SK-N-SH treated with all-trans-retinoic acid at 6 μM for 48 hours (cell line): Measurements from ENCODE around the gene LAMC1.

Experiments used
- ATAC-seq: fragments of 200-7000 bp; cut with Tn5 transposase; 3 replicates; pipeline ENCODE4 v1.9.1; 2020; ENCODE audit warnings: mild to moderate bottlenecking, moderate library complexity
- BACH2 ChIP-seq: fragments of 250-450 bp; sonication (Bioruptor Pico); IDR thresholded peaks from 2 replicates; pipeline ENCODE4 v1.9.0; 2021; ENCODE audit warnings: mild to moderate bottlenecking, borderline replicate concordance
- CSDC2 ChIP-seq: fragments of 250-450 bp; sonication (Bioruptor Pico); IDR thresholded peaks from 2 replicates; pipeline ENCODE4 v1.5.0; 2020; ENCODE audit warnings: mild to moderate bottlenecking, moderate library complexity
- ESRRG ChIP-seq: fragments of 250-450 bp; sonication (Bioruptor Pico); IDR thresholded peaks from 2 replicates; pipeline ENCODE4 v1.6.1; 2021; ENCODE audit warnings: mild to moderate bottlenecking
- GLIS3 ChIP-seq: fragments of 250-450 bp; sonication (Bioruptor Pico); IDR thresholded peaks from 2 replicates; pipeline ENCODE4 v1.5.0; 2020; ENCODE audit warnings: mild to moderate bottlenecking, moderate library complexity
- ISL1 ChIP-seq: fragments of 250-450 bp; sonication (Bioruptor Pico); IDR thresholded peaks from 2 replicates; pipeline ENCODE4 v2.1.2; 2022; ENCODE audit warnings: mild to moderate bottlenecking, moderate library complexity
- OSR1 ChIP-seq: fragments of 250-450 bp; sonication (Bioruptor Pico); IDR thresholded peaks from 2 replicates; pipeline ENCODE4 v1.8.0; 2022; ENCODE audit warnings: moderate library complexity, mild to moderate bottlenecking, inconsistent platforms
- PATZ1 ChIP-seq: fragments of 250-450 bp; sonication (Bioruptor Pico); IDR thresholded peaks from 2 replicates; pipeline ENCODE4 v1.8.0; 2020; ENCODE audit warnings: mild to moderate bottlenecking, moderate library complexity, borderline replicate concordance
- PPARA ChIP-seq: fragments of 250-450 bp; sonication (Bioruptor Pico); IDR thresholded peaks from 2 replicates; pipeline ENCODE4 v1.5.0; 2020; ENCODE audit warnings: mild to moderate bottlenecking, borderline replicate concordance
- RARB ChIP-seq: fragments of 250-450 bp; sonication (Bioruptor Pico); IDR thresholded peaks from 2 replicates; pipeline ENCODE4 v1.8.0; 2021; ENCODE audit warnings: mild to moderate bottlenecking, moderate library complexity
- SNAI2 ChIP-seq: fragments of 250-450 bp; sonication (Bioruptor Pico); IDR thresholded peaks from 2 replicates; pipeline ENCODE4 v1.5.0; 2020; ENCODE audit warnings: mild to moderate bottlenecking, moderate library complexity
- TCF4 ChIP-seq: fragments of 250-450 bp; sonication (Bioruptor Pico); IDR thresholded peaks from 2 replicates; pipeline ENCODE4 v1.8.0; 2021; ENCODE audit warnings: mild to moderate bottlenecking, moderate library complexity, borderline replicate concordance
- TOX ChIP-seq: fragments of 250-450 bp; sonication (Bioruptor Pico); IDR thresholded peaks from 2 replicates; pipeline ENCODE4 v1.8.0; 2021; ENCODE audit warnings: mild to moderate bottlenecking, moderate library complexity, borderline replicate concordance
- TSHZ2 ChIP-seq: fragments of 250-450 bp; sonication (Bioruptor Pico); IDR thresholded peaks from 2 replicates; pipeline ENCODE4 v1.5.0; 2020; ENCODE audit warnings: mild to moderate bottlenecking, moderate library complexity
- ZC3H10 ChIP-seq: fragments of 250-450 bp; sonication (Bioruptor Pico); IDR thresholded peaks from 2 replicates; pipeline ENCODE4 v1.5.1; 2021; ENCODE audit warnings: mild to moderate bottlenecking, moderate library complexity
- ZFP3 ChIP-seq: fragments of 250-450 bp; sonication (Bioruptor Pico); IDR thresholded peaks from 2 replicates; pipeline ENCODE4 v1.5.0; 2020; ENCODE audit warnings: mild to moderate bottlenecking, moderate library complexity
- ZFP30 ChIP-seq: fragments of 450-650 bp; formaldehyde crosslinking; IDR thresholded peaks from 2 replicates; pipeline ENCODE4 v1.5.0; 2022; ENCODE audit warnings: mild to moderate bottlenecking, moderate library complexity
- ZNF565 ChIP-seq: fragments of 450-650 bp; formaldehyde crosslinking; conservative IDR thresholded peaks from 2 replicates; pipeline ENCODE4 v1.5.0; 2020; ENCODE audit warnings: low read depth, mild to moderate bottlenecking, moderate library complexity
- ZNF70 ChIP-seq: fragments of 450-650 bp; formaldehyde crosslinking; IDR thresholded peaks from 2 replicates; pipeline ENCODE4 v1.5.0; 2020; ENCODE audit warnings: mild to moderate bottlenecking, moderate library complexity
- ZNF8 ChIP-seq: fragments of 450-650 bp; formaldehyde crosslinking; IDR thresholded peaks from 2 replicates; pipeline ENCODE4 v1.5.0; 2020; ENCODE audit warnings: mild to moderate bottlenecking, moderate library complexity
- TF ChIP-seq, protein P1 (sequence below): fragments of 250-450 bp; sonication (Bioruptor Pico); IDR thresholded peaks from 2 replicates; pipeline ENCODE4 v1.5.1; 2021; ENCODE audit warnings: mild to moderate bottlenecking, moderate library complexity
- TF ChIP-seq, protein P2 (sequence below): fragments of 250-450 bp; sonication (Bioruptor Pico); IDR thresholded peaks from 2 replicates; pipeline ENCODE4 v1.8.0; 2021; ENCODE audit warnings: low read depth, mild to moderate bottlenecking, moderate library complexity, borderline replicate concordance

The LAMC1 gene

GRCh38 chr1:183033205-183033604 lies 10.0 kb downstream of the LAMC1 start:
- no peak for ATAC-seq
- TF ChIP-seq ZNF70 (CRISPR knock-in tag) (no peak), BACH2 (CRISPR knock-in tag) (no peak), ZNF565 (CRISPR knock-in tag) (no peak), TOX (CRISPR knock-in tag) (no peak), ISL1 (CRISPR knock-in tag) (no peak), ZNF8 (CRISPR knock-in tag) (no peak), RARB (CRISPR knock-in tag) (no peak), ZFP30 (no peak), SNAI2 (CRISPR knock-in tag) (no peak), PATZ1 (no peak), TSHZ2 (CRISPR knock-in tag) (no peak), TCF4 (CRISPR knock-in tag) (no peak), CSDC2 (CRISPR knock-in tag) (no peak), OSR1 (CRISPR knock-in tag) (no peak), ZFP3 (CRISPR knock-in tag) (no peak), PPARA (CRISPR knock-in tag) (no peak), ZC3H10 (CRISPR knock-in tag) (no peak), ESRRG (CRISPR knock-in tag) (no peak)
- TF ChIP-seq, protein P1, sequence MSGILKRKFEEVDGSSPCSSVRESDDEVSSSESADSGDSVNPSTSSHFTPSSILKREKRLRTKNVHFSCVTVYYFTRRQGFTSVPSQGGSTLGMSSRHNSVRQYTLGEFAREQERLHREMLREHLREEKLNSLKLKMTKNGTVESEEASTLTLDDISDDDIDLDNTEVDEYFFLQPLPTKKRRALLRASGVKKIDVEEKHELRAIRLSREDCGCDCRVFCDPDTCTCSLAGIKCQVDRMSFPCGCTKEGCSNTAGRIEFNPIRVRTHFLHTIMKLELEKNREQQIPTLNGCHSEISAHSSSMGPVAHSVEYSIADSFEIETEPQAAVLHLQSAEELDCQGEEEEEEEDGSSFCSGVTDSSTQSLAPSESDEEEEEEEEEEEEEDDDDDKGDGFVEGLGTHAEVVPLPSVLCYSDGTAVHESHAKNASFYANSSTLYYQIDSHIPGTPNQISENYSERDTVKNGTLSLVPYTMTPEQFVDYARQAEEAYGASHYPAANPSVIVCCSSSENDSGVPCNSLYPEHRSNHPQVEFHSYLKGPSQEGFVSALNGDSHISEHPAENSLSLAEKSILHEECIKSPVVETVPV (CRISPR knock-in tag), result no peak
- TF ChIP-seq, protein P2, sequence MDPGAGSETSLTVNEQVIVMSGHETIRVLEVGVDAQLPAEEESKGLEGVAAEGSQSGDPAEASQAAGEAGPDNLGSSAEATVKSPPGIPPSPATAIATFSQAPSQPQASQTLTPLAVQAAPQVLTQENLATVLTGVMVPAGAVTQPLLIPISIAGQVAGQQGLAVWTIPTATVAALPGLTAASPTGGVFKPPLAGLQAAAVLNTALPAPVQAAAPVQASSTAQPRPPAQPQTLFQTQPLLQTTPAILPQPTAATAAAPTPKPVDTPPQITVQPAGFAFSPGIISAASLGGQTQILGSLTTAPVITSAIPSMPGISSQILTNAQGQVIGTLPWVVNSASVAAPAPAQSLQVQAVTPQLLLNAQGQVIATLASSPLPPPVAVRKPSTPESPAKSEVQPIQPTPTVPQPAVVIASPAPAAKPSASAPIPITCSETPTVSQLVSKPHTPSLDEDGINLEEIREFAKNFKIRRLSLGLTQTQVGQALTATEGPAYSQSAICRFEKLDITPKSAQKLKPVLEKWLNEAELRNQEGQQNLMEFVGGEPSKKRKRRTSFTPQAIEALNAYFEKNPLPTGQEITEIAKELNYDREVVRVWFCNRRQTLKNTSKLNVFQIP, result no peak
- TF ChIP-seq, all 23 proteins: peak for 0

- no peak for ATAC-seq
- no peak for TF ChIP-seq RARB (CRISPR knock-in tag)
- TF ChIP-seq TOX (CRISPR knock-in tag), result no peak
- no peak for TF ChIP-seq TCF4 (CRISPR knock-in tag)
- TF ChIP-seq CSDC2 (CRISPR knock-in tag), result no peak
- TF ChIP-seq, protein P1 (CRISPR knock-in tag), result no peak
- TF ChIP-seq ZNF8 (CRISPR knock-in tag), result no peak
- TF ChIP-seq ZFP3 (CRISPR knock-in tag), result no peak
- no peak for TF ChIP-seq ISL1 (CRISPR knock-in tag)
- TF ChIP-seq GLIS3 (CRISPR knock-in tag), result no peak
- TF ChIP-seq, protein P2, result no peak
- no peak for TF ChIP-seq ZC3H10 (CRISPR knock-in tag)
- no peak for TF ChIP-seq BACH2 (CRISPR knock-in tag)
- no peak for TF ChIP-seq ZNF70 (CRISPR knock-in tag)
- no peak for TF ChIP-seq SNAI2 (CRISPR knock-in tag)
- no peak for TF ChIP-seq ZFP30
- no peak for TF ChIP-seq TSHZ2 (CRISPR knock-in tag)
- TF ChIP-seq, all 23 proteins: peak for 0
Observed at GRCh38 chr1:183034682-183035081, 11.5 kb downstream of the LAMC1 start.
